ENCODE results near the gene PCNX4. TPM values are rescaled to one million over a fixed set of nuclear protein-coding genes. Genes with fewer than 3 reads are reported as not detected.

Gene PCNX4
- total RNA-seq, 1 experiment from 2014 or later: 67.3 TPM

GRCh38 chr14:60174352-60175254 lies 82.9 kb downstream of the PCNX4 start:
- no peak for DNase-seq (ENCODE audit: low read depth)

- DNase-seq (ENCODE audit: low read depth): peak; percentile 69
Measured at GRCh38 chr14:60175255-60175902, 83.7 kb downstream of the PCNX4 start.

GRCh38 chr14:60178164-60178563 lies 86.4 kb downstream of the PCNX4 start:
- no peak for DNase-seq (ENCODE audit: low read depth)

- DNase-seq (ENCODE audit: low read depth): no peak
Measured at GRCh38 chr14:60178820-60179219, 87.1 kb downstream of the PCNX4 start.

- peak; percentile 70 for DNase-seq (ENCODE audit: low read depth)
Measured at GRCh38 chr14:60179431-60179869, 87.7 kb downstream of the PCNX4 start.

GRCh38 chr14:60183138-60183537 lies 91.4 kb downstream of the PCNX4 start:
- DNase-seq (ENCODE audit: low read depth): no peak

GRCh38 chr14:60183741-60184140 lies 92.0 kb downstream of the PCNX4 start:
- peak; percentile 41 for DNase-seq (ENCODE audit: low read depth)

- DNase-seq (ENCODE audit: low read depth): peak; percentile 53
Measured at GRCh38 chr14:60184146-60184904, 92.6 kb downstream of the PCNX4 start.

- no peak for DNase-seq (ENCODE audit: low read depth)
Measured at GRCh38 chr14:60184905-60185555, 93.3 kb downstream of the PCNX4 start.

GRCh38 chr14:60188115-60188514 lies 96.4 kb downstream of the PCNX4 start:
- DNase-seq (ENCODE audit: low read depth): no peak

- no peak for DNase-seq (ENCODE audit: low read depth)
Measured at GRCh38 chr14:60188696-60189095, 97.0 kb downstream of the PCNX4 start.

GRCh38 chr14:60189923-60190840 lies 98.5 kb downstream of the PCNX4 start:
- DNase-seq (ENCODE audit: low read depth): no peak

- DNase-seq (ENCODE audit: low read depth): no peak
Measured at GRCh38 chr14:60195179-60195810, 103.6 kb downstream of the PCNX4 start.

- DNase-seq (ENCODE audit: low read depth): peak; percentile 68
Measured at GRCh38 chr14:60196291-60196690, 104.6 kb downstream of the PCNX4 start.

GRCh38 chr14:60197629-60198303 lies 106.0 kb downstream of the PCNX4 start:
- peak; percentile 78 for DNase-seq (ENCODE audit: low read depth)

GRCh38 chr14:60199321-60199720 lies 107.6 kb downstream of the PCNX4 start:
- no peak for DNase-seq (ENCODE audit: low read depth)

- no peak for DNase-seq (ENCODE audit: low read depth)
Measured at GRCh38 chr14:60204104-60204842, 112.5 kb downstream of the PCNX4 start.

Data from HT1080 (cell line).